Right atrium auricular region (tissue), 2 donors: ENCODE measurements around the gene S100A6. TPM values are rescaled to one million over a fixed set of nuclear protein-coding genes. Genes with fewer than 3 reads are reported as not detected.

Source experiments
- DNase-seq: peaks from one replicate; pipeline ENCODE4 v3.0.0-alpha.2; 2019; ENCODE audit warnings: low spot score
- H3K27ac ChIP-seq, 2 donors: fragments of 200-600 bp; sonication (generic); 1 replicate in 1 of 2; 2 replicates in 1 of 2; pipeline ENCODE4 v1.5.1; 2016 to 2019
- H3K27me3 ChIP-seq, 2 donors: fragments of 200-600 bp; sonication (generic); one replicate each; pipeline versions ENCODE4 v1.5.1 to v1.6.0; 2017 to 2019
- H3K36me3 ChIP-seq: fragments of 200-600 bp; sonication (generic); one replicate; pipeline ENCODE4 v1.5.1; 2016
- H3K4me1 ChIP-seq, 2 donors: fragments of 200-600 bp; sonication (generic); one replicate each; pipeline versions ENCODE4 v1.5.1 to v1.6.0; 2017 to 2019
- H3K4me3 ChIP-seq, 2 donors: fragments of 200-600 bp; sonication (generic); 1 replicate in 1 of 2; 2 replicates in 1 of 2; pipeline ENCODE4 v1.5.1; 2017 to 2019; ENCODE audit warnings: mild to moderate bottlenecking in 1 of 2, moderate library complexity in 1 of 2
- H3K9me3 ChIP-seq, 2 donors: fragments of 200-600 bp; sonication (generic); one replicate each; pipeline ENCODE4 v1.5.1; 2019
- CTCF ChIP-seq, 2 donors: fragments of 200-600 bp; sonication (generic); IDR thresholded peaks; one replicate each; pipeline ENCODE4 v1.5.1; 2019; ENCODE audit warnings: antibody characterized with exemption in 2 of 2
- total RNA-seq, 2 donors: library from RNA; depleted of rRNA; stranded (reverse); fragments of >200 nt; gene quantifications; one replicate each; pipeline ENCODE4 v1.1.0, GENCODE V29; 2016

The S100A6 gene
- total RNA-seq, 2 donors from 2014 or later: 156 to 324 TPM

GRCh38 chr1:153506386-153506785 is 29.4 kb downstream of the S100A6 start:
- H3K27me3 ChIP-seq: no peaks in the 10 kb centered on the region
- H3K9me3 ChIP-seq: no peaks in the 10 kb centered on the region
- no peak for TF ChIP-seq CTCF (IDR thresholded peaks at IDR 0.05)
- peaks cover 0 to 27% of the 10 kb centered on the region in 2 donors for H3K4me1 ChIP-seq
- DNase-seq: no peak
- no peak overlapping the region for H3K4me3 ChIP-seq
- peak overlapping the region; percentile 49 to 72 for H3K27ac ChIP-seq
- H3K36me3 ChIP-seq: no peaks in the 10 kb centered on the region

GRCh38 chr1:153505576-153505975 is 30.2 kb downstream of the S100A6 start:
- Histone ChIP-seq H3K4me3 (no peak overlapping the region), H3K4me1 (peaks cover 0 to 24% of the 10 kb centered on the region in 2 donors), H3K36me3 (no peaks in the 10 kb centered on the region), H3K9me3 (no peaks in the 10 kb centered on the region), H3K27me3 (no peaks in the 10 kb centered on the region), H3K27ac (no peak overlapping the region)
- no peak for TF ChIP-seq CTCF (IDR thresholded peaks at IDR 0.05)
- DNase-seq: no peak

- Histone ChIP-seq H3K4me3 (no peak overlapping the region), H3K27ac (no peak overlapping the region), H3K27me3 (no peaks in the 10 kb centered on the region), H3K4me1 (peaks cover 0 to 24% of the 10 kb centered on the region in 2 donors), H3K36me3 (no peaks in the 10 kb centered on the region), H3K9me3 (no peaks in the 10 kb centered on the region)
- TF ChIP-seq CTCF (IDR thresholded peaks at IDR 0.05): no peak
- no peak for DNase-seq
Observed at GRCh38 chr1:153503766-153504165, 32.0 kb downstream of the S100A6 start.

GRCh38 chr1:153498746-153499145 is 37.0 kb downstream of the S100A6 start:
- H3K27ac ChIP-seq: no peak overlapping the region
- no peak for TF ChIP-seq CTCF (IDR thresholded peaks at IDR 0.05)
- H3K27me3 ChIP-seq: no peaks in the 10 kb centered on the region
- no peaks in the 10 kb centered on the region for H3K9me3 ChIP-seq
- H3K36me3 ChIP-seq: no peaks in the 10 kb centered on the region
- DNase-seq: no peak
- peaks cover 0 to 6% of the 10 kb centered on the region in 2 donors for H3K4me1 ChIP-seq
- no peak overlapping the region for H3K4me3 ChIP-seq

GRCh38 chr1:153495536-153495935 is 40.3 kb downstream of the S100A6 start:
- H3K4me1 ChIP-seq: peaks cover 0 to 17% of the 10 kb centered on the region in 2 donors
- no peak for DNase-seq
- no peaks in the 10 kb centered on the region for H3K27me3 ChIP-seq
- no peak overlapping the region for H3K4me3 ChIP-seq
- H3K36me3 ChIP-seq: no peaks in the 10 kb centered on the region
- H3K9me3 ChIP-seq: no peaks in the 10 kb centered on the region
- H3K27ac ChIP-seq: no peak overlapping the region
- no peak for TF ChIP-seq CTCF (IDR thresholded peaks at IDR 0.05)

GRCh38 chr1:153494976-153495535 is 40.7 kb downstream of the S100A6 start:
- no peak for DNase-seq
- peaks cover 0 to 17% of the 10 kb centered on the region in 2 donors for H3K4me1 ChIP-seq

More at GRCh38 chr1:153494976-153495535, 40.7 kb downstream of the S100A6 start:
- Histone ChIP-seq H3K36me3 (no peaks in the 10 kb centered on the region), H3K27ac (no peak overlapping the region), H3K4me3 (no peak overlapping the region), H3K27me3 (no peaks in the 10 kb centered on the region), H3K9me3 (no peaks in the 10 kb centered on the region)
- peak; percentile 89 to 94 for TF ChIP-seq CTCF (IDR thresholded peaks at IDR 0.05)
